GM23338 (cell line): Measurements from ENCODE around the gene NRCAM. TPM values are rescaled to one million over a fixed set of nuclear protein-coding genes. Genes with fewer than 3 reads are reported as not detected.

Experiments used
- ATAC-seq: fragments of 200-7000 bp; cut with Tn5 transposase; 3 replicates; pipeline ENCODE4 v1.9.1; 2020
- DNase-seq: peaks from one replicate; pipeline ENCODE4 v3.0.0-alpha.2; 2015; ENCODE audit warnings: low spot score
- H2AFZ ChIP-seq: fragments of 200-600 bp; sonication (generic); 2 replicates; pipeline ENCODE4 v1.8.0; 2016; ENCODE audit warnings: antibody characterized with exemption, mild to moderate bottlenecking, moderate library complexity
- H3F3A ChIP-seq: fragments of 200-600 bp; sonication (generic); replicated peaks from 2 replicates; pipeline ENCODE4 v1.8.0; 2017; ENCODE audit warnings: antibody characterized with exemption, mixed run types, low read depth
- H3K27ac ChIP-seq: fragments of 200-600 bp; sonication (generic); 2 replicates; pipeline ENCODE4 v1.6.1; 2016; ENCODE audit warnings: low read depth
- H3K27me3 ChIP-seq: fragments of 200-600 bp; sonication (generic); 2 replicates; pipeline ENCODE4 v1.8.0; 2016; ENCODE audit warnings: mild to moderate bottlenecking, mixed run types, moderate library complexity; ENCODE audit not compliant: insufficient read depth
- H3K36me3 ChIP-seq: fragments of 200-600 bp; sonication (generic); 2 replicates; pipeline ENCODE4 v1.8.0; 2016; ENCODE audit warnings: mild to moderate bottlenecking; ENCODE audit not compliant: insufficient read depth
- H3K4me1 ChIP-seq: fragments of 200-600 bp; sonication (generic); 2 replicates; pipeline ENCODE4 v1.8.0; 2016; ENCODE audit warnings: mild to moderate bottlenecking, moderate library complexity; ENCODE audit not compliant: insufficient read depth
- H3K4me2 ChIP-seq: fragments of 200-600 bp; sonication (generic); 2 replicates; pipeline ENCODE4 v1.7.1; 2017; ENCODE audit warnings: mixed run types
- H3K4me3 ChIP-seq: fragments of 200-600 bp; sonication (generic); 2 replicates; pipeline ENCODE4 v1.6.1; 2016; ENCODE audit warnings: mixed run types
- H3K79me2 ChIP-seq: fragments of 200-600 bp; sonication (generic); replicated peaks from 2 replicates; pipeline ENCODE4 v1.8.0; 2017; ENCODE audit warnings: mild to moderate bottlenecking; ENCODE audit not compliant: insufficient read depth
- H3K9me2 ChIP-seq: fragments of 200-600 bp; sonication (generic); 2 replicates; pipeline ENCODE4 v1.8.0; 2017; ENCODE audit not compliant: insufficient read depth
- H4K20me1 ChIP-seq: fragments of 200-600 bp; sonication (generic); replicated peaks from 2 replicates; pipeline ENCODE4 v1.8.0; 2017; ENCODE audit warnings: mild to moderate bottlenecking; ENCODE audit not compliant: insufficient read depth
- H3K27ac Mint-ChIP-seq: 2 replicates; pipeline ENCODE4 v1.8.0; 2020; ENCODE audit warnings: inconsistent platforms, mild to moderate bottlenecking, moderate library complexity, mixed read lengths
- H3K27me3 Mint-ChIP-seq: 3 replicates; pipeline ENCODE4 v1.8.0; 2022; ENCODE audit warnings: low read depth, mild to moderate bottlenecking, moderate library complexity, mixed read lengths, inconsistent platforms; ENCODE audit not compliant: insufficient read depth, poor library complexity
- H3K36me3 Mint-ChIP-seq: 3 replicates; pipeline ENCODE4 v1.8.0; 2021; ENCODE audit warnings: low read depth, mild to moderate bottlenecking, inconsistent platforms, moderate library complexity, mixed read lengths
- H3K4me1 Mint-ChIP-seq: 3 replicates; pipeline ENCODE4 v1.8.0; 2020; ENCODE audit warnings: mild to moderate bottlenecking, inconsistent platforms, mixed read lengths
- H3K4me3 Mint-ChIP-seq: 3 replicates; pipeline ENCODE4 v1.8.0; 2021; ENCODE audit warnings: moderate library complexity, mild to moderate bottlenecking, inconsistent platforms, mixed read lengths
- H3K9me3 Mint-ChIP-seq: 3 replicates; pipeline ENCODE4 v1.8.0; 2020; ENCODE audit warnings: moderate library complexity, mild to moderate bottlenecking, inconsistent platforms, mixed read lengths
- CTCF ChIP-seq, 2 experiments: fragments of 200-600 bp in 1 of 2; sonication (generic) in 1 of 2; conservative IDR thresholded peaks; 2 replicates each; pipeline versions ENCODE4 v1.5.1 to v1.6.1; 2016 to 2017; ENCODE audit warnings: antibody characterized with exemption in 2 of 2, low read depth in 2 of 2, mild to moderate bottlenecking in 2 of 2, moderate library complexity in 1 of 2
- ETS1 ChIP-seq: IDR thresholded peaks from 2 replicates; pipeline ENCODE4 v1.6.1; 2016; ENCODE audit warnings: antibody characterized with exemption
- EZH2 ChIP-seq: fragments of 200-600 bp; sonication (generic); IDR thresholded peaks from one replicate; pipeline ENCODE4 v1.8.0; 2017; ENCODE audit warnings: antibody characterized with exemption, mild to moderate bottlenecking, low read depth; ENCODE audit not compliant: unreplicated experiment
- EZH2phosphoT487 ChIP-seq: fragments of 200-600 bp; sonication (generic); IDR thresholded peaks from one replicate; pipeline ENCODE4 v1.8.1; 2018; ENCODE audit warnings: antibody characterized with exemption; ENCODE audit not compliant: unreplicated experiment
- JUNB ChIP-seq: IDR thresholded peaks from one replicate; pipeline ENCODE4 v1.6.1; 2016; ENCODE audit warnings: antibody characterized with exemption; ENCODE audit not compliant: unreplicated experiment
- NANOG ChIP-seq: IDR thresholded peaks from 2 replicates; pipeline ENCODE4 v1.6.1; 2016; ENCODE audit warnings: antibody characterized with exemption, borderline replicate concordance
- POLR2AphosphoS5 ChIP-seq: IDR thresholded peaks from 2 replicates; pipeline ENCODE4 v1.6.1; 2016; ENCODE audit warnings: antibody characterized with exemption, low read depth
- REST ChIP-seq: IDR thresholded peaks from one replicate; pipeline ENCODE4 v1.6.1; 2018; ENCODE audit warnings: antibody characterized with exemption; ENCODE audit not compliant: unreplicated experiment
- STAT1 ChIP-seq: IDR thresholded peaks from one replicate; pipeline ENCODE4 v1.6.1; 2016; ENCODE audit warnings: antibody characterized with exemption; ENCODE audit not compliant: unreplicated experiment
- ZNF114 ChIP-seq: fragments of 250-450 bp; sonication (Bioruptor Pico); IDR thresholded peaks from 2 replicates; pipeline ENCODE4 v1.5.0; 2020; ENCODE audit warnings: mild to moderate bottlenecking, moderate library complexity
- ZNF331 ChIP-seq: fragments of 250-450 bp; sonication (Bioruptor Pico); IDR thresholded peaks from 2 replicates; pipeline ENCODE4 v1.5.0; 2020; ENCODE audit warnings: low read depth, mild to moderate bottlenecking, moderate library complexity
- polyA plus RNA-seq: library from polyadenylated mRNA; unstranded; fragments of >200 nt; fragmentation: Nextera tagmentation; extraction: Ambion mirVana; gene quantifications from 2 replicates; pipeline ENCODE4 v1.2.1, GENCODE V29; 2016
- total RNA-seq: library from RNA; depleted of rRNA; stranded (reverse); fragments of >200 nt; shearing (Covaris generic); gene quantifications from 2 replicates; pipeline ENCODE4 v1.2.3, GENCODE V29; 2014

NRCAM gene
- total and polyA plus RNA-seq, 2 experiments from 2014 or later, result 2.5 to 6.8 TPM

- DNase-seq, result no peak
- ATAC-seq, result no peak
- no peaks in the 10 kb centered on the region; the same call in 1 of the 2 replicates for H3K4me1 ChIP-seq
These were observed 134.2 kb downstream of the NRCAM start for GRCh38 chr7:108322046-108322445.

More at GRCh38 chr7:108322046-108322445, 134.2 kb downstream of the NRCAM start:
- Histone ChIP-seq H3K4me3 (no peak overlapping the region), H4K20me1 (no peaks in the 10 kb centered on the region), H3K79me2 (no peaks in the 10 kb centered on the region), H3K9me2 (no peaks in the 10 kb centered on the region), H3K4me2 (no peak overlapping the region), H3K27me3 (no peaks in the 10 kb centered on the region), H3F3A (no peaks in the 10 kb centered on the region), H3K27ac (no peak overlapping the region), H3K36me3 (no peaks in the 10 kb centered on the region), H2AFZ (no peak overlapping the region)
- H3K4me1 Mint-ChIP-seq, result peaks cover 31% of the 10 kb centered on the region
- H3K36me3 Mint-ChIP-seq, result no peaks in the 10 kb centered on the region
- H3K27ac Mint-ChIP-seq, result no peak overlapping the region
- TF ChIP-seq ETS1 (no peak), NANOG (no peak), CTCF (conservative IDR thresholded peaks at IDR 0.05; ENCODE audit: low read depth in 2 of 2) (no peak), EZH2phosphoT487 (no peak), POLR2AphosphoS5 (no peak), JUNB (no peak), ZNF114 (CRISPR knock-in tag) (no peak), EZH2 (no peak), REST (no peak), STAT1 (no peak), ZNF331 (no peak)
- peaks cover 8% of the 10 kb centered on the region for H3K27me3 Mint-ChIP-seq
- no peak overlapping the region for H3K4me3 Mint-ChIP-seq
- no peaks in the 10 kb centered on the region for H3K9me3 Mint-ChIP-seq
